Upper lobe of right lung (tissue), 1 donor: ENCODE measurements around the gene HNRNPL. TPM values are rescaled to one million over a fixed set of nuclear protein-coding genes. Genes with fewer than 3 reads are reported as not detected.
"Not testable (repeated sequence)": the region's sequence is repeated elsewhere in the genome, so short reads cannot be mapped to it uniquely, and the experiment has no call there.

ENCODE experiments used
- ATAC-seq: fragments of 200-7000 bp; cut with Tn5 transposase; one replicate; pipeline ENCODE4 v1.9.1; 2020; ENCODE audit warnings: mild to moderate bottlenecking, moderate library complexity
- DNase-seq: peaks from one replicate; pipeline ENCODE4 v3.0.0-alpha.2; 2020
- H3K27ac ChIP-seq: fragments of 200-600 bp; one replicate; pipeline ENCODE4 v1.8.0; 2022
- H3K27me3 ChIP-seq: fragments of 200-600 bp; one replicate; pipeline ENCODE4 v1.8.0; 2022; ENCODE audit warnings: mild to moderate bottlenecking
- H3K36me3 ChIP-seq: fragments of 200-600 bp; one replicate; pipeline ENCODE4 v1.8.0; 2022
- H3K4me1 ChIP-seq: fragments of 200-600 bp; one replicate; pipeline ENCODE4 v1.8.0; 2022
- H3K4me3 ChIP-seq: fragments of 200-600 bp; one replicate; pipeline ENCODE4 v1.8.0; 2022; ENCODE audit warnings: mild to moderate bottlenecking
- H3K9me3 ChIP-seq: fragments of 200-600 bp; one replicate; pipeline ENCODE4 v1.8.0; 2022
- intact Hi-C: fragments of 100-400 bp; cut with DNase I; formaldehyde crosslinking; loops from one replicate; pipeline ENCODE4 v1.11.0; 2022
- total RNA-seq: library from RNA; stranded (reverse); fragmentation: NEBNext Ultra II Directional; extraction: Animal tissue kit (Norgen Biotek cat#: 25700); gene quantifications from one replicate; pipeline ENCODE4 v1.2.1, GENCODE V29; 2021
- TF ChIP-seq, protein P1 (sequence below): fragments of 200-600 bp; IDR thresholded peaks from one replicate; pipeline ENCODE4 v1.8.0; 2022; ENCODE audit warnings: antibody characterized with exemption
- donor health status: DM: no; HTN: yes; CAD: no; lungs with severe emphysema.

Gene HNRNPL
- total RNA-seq, 1 donor from 2014 or later = 248 TPM

DNA sequence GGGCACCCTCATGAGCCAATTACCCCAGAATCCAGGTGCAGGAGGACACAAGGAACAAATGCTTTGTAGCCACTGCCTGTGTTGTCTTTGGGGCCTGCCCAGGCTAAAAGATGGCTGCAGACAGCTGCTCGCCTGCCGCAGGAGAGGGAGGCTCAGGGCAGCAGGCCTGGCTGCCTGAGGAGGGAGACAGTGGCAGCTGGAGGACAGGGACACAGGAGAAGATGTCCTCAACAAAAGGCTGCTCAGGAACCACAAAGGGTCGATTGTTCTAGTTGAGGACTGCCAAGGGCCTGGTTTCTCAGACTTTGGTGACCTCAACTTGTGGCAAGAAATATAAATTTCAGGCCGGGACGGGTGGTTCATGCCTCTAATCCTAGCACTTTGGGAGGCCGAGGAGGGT is 42.0 kb upstream of the HNRNPL start:
- intact Hi-C loops = no loop called here
- H3K9me3 ChIP-seq = no peaks in the 10 kb centered on the region
- no peaks in the 10 kb centered on the region for H3K4me1 ChIP-seq
- H3K27me3 ChIP-seq = no peaks in the 10 kb centered on the region
- ATAC-seq = no peak
- TF ChIP-seq, protein P1, sequence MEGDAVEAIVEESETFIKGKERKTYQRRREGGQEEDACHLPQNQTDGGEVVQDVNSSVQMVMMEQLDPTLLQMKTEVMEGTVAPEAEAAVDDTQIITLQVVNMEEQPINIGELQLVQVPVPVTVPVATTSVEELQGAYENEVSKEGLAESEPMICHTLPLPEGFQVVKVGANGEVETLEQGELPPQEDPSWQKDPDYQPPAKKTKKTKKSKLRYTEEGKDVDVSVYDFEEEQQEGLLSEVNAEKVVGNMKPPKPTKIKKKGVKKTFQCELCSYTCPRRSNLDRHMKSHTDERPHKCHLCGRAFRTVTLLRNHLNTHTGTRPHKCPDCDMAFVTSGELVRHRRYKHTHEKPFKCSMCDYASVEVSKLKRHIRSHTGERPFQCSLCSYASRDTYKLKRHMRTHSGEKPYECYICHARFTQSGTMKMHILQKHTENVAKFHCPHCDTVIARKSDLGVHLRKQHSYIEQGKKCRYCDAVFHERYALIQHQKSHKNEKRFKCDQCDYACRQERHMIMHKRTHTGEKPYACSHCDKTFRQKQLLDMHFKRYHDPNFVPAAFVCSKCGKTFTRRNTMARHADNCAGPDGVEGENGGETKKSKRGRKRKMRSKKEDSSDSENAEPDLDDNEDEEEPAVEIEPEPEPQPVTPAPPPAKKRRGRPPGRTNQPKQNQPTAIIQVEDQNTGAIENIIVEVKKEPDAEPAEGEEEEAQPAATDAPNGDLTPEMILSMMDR = no peak
- H3K4me3 ChIP-seq = no peak overlapping the region
- no peak for DNase-seq
- no peak overlapping the region for H3K27ac ChIP-seq
- H3K36me3 ChIP-seq = peaks cover 43% of the 10 kb centered on the region

DNA sequence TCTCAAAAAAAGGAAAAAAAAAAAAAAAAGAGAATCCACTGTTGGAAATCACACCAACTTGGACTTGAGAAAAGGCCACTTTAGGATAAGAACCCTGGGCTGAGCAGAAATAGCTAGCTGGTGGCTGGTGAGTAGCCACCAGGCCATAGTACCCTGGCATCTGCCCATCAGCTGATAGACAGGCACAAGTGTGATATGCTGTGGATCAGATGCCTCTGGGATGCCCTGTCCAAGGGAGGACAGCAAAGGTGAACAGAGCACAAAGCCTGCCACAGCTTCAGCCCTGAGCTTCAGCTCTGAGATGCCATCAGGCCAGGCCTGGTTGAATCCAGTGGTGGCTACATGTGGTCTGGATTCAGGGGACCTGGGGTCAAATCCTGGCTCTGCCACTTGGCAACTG is 40.9 kb upstream of the HNRNPL start:
- no peak for DNase-seq
- intact Hi-C loops = no loop called here
- TF ChIP-seq, protein P1 = no peak
- Histone ChIP-seq H3K36me3 (peaks cover 43% of the 10 kb centered on the region), H3K27me3 (no peaks in the 10 kb centered on the region), H3K4me1 (no peaks in the 10 kb centered on the region), H3K4me3 (no peak overlapping the region), H3K27ac (no peak overlapping the region), H3K9me3 (no peaks in the 10 kb centered on the region)
- no peak for ATAC-seq

DNA sequence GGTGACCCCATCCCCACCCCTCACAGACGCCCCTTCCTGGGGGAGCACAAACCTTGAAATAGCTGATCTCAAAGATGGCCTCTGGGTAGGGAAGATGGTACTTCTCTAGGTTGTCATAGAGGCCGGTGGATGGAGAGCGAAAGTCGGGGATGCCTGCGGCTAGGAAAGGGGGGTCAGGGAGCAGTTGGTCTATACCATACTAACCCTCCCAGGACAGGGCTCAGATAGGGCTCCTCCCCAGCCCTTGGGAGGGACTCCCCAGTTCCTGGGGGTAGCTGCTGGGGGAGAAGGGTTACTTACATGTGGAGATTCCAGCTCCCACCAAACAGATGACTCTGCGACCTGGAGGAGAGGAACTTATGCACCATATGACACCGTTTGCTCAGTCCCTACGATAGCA is 40.0 kb upstream of the HNRNPL start:
- H3K9me3 ChIP-seq = no peaks in the 10 kb centered on the region
- H3K36me3 ChIP-seq = peaks cover 43% of the 10 kb centered on the region
- H3K27me3 ChIP-seq = no peaks in the 10 kb centered on the region
- no peak for ATAC-seq
- no peaks in the 10 kb centered on the region for H3K4me1 ChIP-seq
- TF ChIP-seq, protein P1 = no peak
- no peak overlapping the region for H3K27ac ChIP-seq
- no peak overlapping the region for H3K4me3 ChIP-seq
- intact Hi-C loops = no loop called here
- DNase-seq = no peak

DNA sequence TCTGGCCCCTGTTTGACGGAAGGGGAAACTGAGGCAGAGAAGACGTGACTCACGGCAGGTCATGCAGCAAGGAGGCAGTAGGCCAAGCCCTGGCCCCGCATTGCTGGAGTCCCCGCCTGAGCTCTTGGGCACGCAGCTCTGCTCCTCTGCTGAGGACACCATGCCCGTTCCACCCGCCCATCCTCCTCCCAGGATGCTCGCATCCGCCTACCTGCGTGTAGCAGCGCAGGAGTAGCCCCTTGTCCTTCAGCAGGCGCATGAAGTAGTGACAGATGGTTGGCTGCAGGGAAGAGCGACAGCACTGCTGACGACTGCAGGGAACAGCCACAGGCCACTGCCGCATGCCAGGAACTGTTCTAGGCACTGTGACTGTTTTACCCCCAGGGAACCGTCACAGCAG is 39.1 kb upstream of the HNRNPL start:
- Histone ChIP-seq H3K27ac (no peak overlapping the region), H3K27me3 (no peaks in the 10 kb centered on the region), H3K36me3 (peaks cover 43% of the 10 kb centered on the region), H3K4me3 (no peak overlapping the region), H3K9me3 (no peaks in the 10 kb centered on the region), H3K4me1 (no peaks in the 10 kb centered on the region)
- TF ChIP-seq, protein P1 = no peak
- ATAC-seq (no peak), DNase-seq (no peak)
- intact Hi-C loops = no loop called here

DNA sequence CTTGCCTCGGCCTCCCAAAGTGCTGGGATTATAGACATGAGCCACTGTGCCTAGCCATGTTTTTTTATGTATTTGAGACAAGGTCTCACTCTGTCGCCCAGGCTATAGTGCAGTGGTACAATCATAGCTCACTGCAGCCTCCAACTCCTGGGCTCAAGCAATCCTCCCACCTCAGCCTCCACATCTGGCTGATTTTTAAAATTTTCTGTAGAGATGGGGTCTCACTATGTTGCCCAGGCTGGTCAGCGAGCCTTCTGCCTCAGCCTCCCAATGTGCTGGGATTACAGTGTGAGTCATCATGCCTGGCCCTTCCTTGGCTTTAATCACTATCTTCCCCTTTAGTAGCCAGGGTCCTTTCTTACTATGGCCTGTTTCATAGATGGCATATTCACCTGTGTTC is 34.9 kb upstream of the HNRNPL start:
- ATAC-seq, H3K4me1 ChIP-seq, intact Hi-C loops, H3K27me3 ChIP-seq, DNase-seq, H3K9me3 ChIP-seq, H3K27ac ChIP-seq, H3K4me3 ChIP-seq: not testable (repeated sequence)
- H3K36me3 ChIP-seq = peaks cover 46% of the 10 kb centered on the region

DNA sequence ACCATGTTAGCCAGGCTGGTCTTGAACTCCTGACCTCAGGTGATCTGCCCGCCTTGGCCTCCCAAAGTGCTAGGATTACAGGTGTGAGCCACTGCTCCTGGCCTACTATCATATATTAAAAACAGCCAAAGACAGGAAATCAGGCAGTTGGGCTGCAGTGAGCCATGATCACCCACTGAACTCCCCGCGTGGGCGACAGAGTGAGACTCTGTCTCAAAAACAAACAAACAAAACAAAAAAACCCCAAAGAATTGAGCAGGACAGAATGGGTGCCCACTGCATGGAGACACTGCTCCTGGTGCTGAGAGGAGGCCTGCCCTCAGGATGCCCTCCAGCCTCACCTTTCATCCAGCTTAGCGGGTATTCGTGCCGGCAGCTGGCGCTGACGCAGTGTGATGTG is 33.5 kb upstream of the HNRNPL start:
- no peaks in the 10 kb centered on the region for H3K9me3 ChIP-seq
- peaks cover 32% of the 10 kb centered on the region for H3K36me3 ChIP-seq
- H3K4me1 ChIP-seq = peaks cover 6% of the 10 kb centered on the region
- H3K27ac ChIP-seq = no peak overlapping the region
- DNase-seq = no peak
- ATAC-seq = no peak
- TF ChIP-seq, protein P1 = no peak
- H3K4me3 ChIP-seq = no peak overlapping the region
- H3K27me3 ChIP-seq = no peaks in the 10 kb centered on the region
- intact Hi-C loops = no loop called here
